HCEC 1CT (cell line): ENCODE results near the gene NR1H3.
A peak's percentile ranks its signal among the peaks of the same experiment; 100 is the strongest.
"Not testable (repeated sequence)": the region's sequence is repeated elsewhere in the genome, so short reads cannot be mapped to it uniquely, and the experiment has no call there.

Source experiments
- DNase-seq: peaks from one replicate; pipeline ENCODE4 v3.0.0-alpha.2; 2017

NR1H3 gene

DNA sequence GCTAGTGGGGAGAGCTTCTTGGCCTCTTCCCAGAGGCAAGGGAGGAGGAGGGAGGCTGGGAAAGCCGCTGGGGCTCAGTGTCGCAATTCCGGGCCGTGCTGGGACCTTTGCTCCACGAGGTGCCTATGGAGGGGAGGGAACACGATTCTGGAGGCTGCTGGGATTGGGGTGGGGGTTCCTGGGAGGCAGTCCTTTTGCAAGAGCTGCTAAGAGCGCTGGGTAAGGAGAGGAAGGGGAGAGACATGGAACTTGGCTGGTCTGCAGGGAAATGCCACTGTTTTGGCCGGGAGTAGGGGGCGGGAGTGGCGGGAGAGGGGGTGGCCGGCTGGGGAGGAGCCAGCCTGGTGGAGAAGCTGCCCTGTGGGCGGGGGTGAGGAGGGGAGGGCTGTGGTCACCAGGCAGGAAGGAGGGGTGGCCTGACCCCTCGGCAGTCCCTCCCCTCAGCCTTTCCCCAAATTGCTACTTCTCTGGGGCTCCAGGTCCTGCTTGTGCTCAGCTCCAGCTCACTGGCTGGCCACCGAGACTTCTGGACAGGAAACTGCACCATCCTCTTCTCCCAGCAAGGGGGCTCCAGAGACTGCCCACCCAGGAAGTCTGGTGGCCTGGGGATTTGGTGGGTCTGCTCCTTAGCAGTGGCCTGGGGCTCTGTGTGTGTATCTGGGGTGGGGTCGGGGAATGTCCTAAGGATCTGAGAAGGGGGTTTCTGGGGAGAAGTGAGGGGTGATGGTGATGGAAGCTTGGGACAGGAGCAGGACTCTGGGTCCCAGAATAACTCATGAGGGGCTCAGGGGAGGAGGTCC is at the start of gene NR1H3:
Gene NR1H3, plus strand, starts transcription at position 480 of the 800 bp plus-strand sequence. CDS start 1,221 bp downstream, outside the sequence.
- peak; percentile 80 for DNase-seq

DNA sequence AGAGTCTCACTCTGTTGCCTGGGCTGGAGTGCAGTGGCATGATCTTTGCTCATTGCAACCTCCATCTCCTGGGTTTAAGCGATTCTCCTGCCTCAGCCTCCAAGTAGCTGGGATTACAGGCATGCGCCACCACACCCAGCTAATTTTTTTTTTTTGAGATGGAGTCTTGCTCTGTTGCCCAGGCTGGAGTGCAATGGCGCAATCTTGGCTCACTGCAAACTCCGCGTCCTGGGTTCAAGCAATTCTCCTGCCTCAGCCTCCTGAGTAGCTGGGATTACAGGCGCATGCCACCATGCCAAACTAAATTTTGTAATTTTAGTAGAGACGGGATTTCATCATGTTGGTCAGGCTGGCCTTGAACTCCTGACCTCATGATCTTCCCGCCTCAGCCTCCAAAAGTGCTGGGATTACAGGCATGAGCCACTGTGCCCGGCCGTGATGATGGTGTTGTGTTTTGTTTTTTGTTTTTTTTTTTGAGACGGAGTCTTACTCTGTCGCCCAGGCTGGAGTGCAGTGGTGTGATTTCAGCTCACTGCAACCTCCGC is 49.7 kb upstream of the NR1H3 start:
- not testable (repeated sequence) for DNase-seq

DNA sequence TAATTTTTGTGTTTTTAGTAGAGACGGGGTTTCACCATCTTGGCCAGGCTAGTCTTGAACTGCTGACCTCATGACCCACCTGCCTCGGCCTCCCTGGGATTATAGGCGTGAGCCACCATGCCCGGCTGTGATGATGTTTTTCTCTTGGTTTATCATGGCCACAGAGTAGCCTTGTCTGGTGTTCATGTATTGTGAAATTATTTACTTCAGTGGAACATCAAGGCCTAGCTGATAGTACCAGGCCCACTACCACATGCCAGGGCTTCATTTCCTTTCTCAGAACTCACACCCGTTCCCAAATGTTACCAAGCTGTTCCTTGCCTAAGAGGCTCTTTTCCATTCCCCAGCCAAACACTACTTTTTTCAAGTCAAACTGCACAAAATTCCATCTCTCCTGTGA is 49.2 kb upstream of the NR1H3 start:
- no peak for DNase-seq

DNA sequence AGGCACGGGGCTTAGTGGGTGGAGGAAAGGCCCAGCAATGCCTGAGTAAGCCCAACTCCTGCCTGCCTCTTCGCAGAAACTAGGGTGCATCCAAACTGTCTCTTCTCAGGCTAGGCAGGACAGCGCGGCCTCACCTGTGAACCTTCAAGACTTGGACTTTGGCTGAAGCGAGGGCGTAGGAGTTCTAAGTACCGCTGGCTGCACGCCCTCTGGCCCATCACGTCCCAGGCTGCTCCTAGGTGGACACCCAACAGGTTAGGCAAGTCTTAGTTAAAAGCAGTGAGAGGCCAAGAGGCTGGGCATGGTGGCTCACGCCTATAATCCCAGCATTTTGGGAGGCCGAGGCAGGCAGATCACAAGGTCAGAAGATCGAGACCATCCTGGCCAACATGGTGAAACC is 44.9 kb upstream of the NR1H3 start:
- DNase-seq = no peak

DNA sequence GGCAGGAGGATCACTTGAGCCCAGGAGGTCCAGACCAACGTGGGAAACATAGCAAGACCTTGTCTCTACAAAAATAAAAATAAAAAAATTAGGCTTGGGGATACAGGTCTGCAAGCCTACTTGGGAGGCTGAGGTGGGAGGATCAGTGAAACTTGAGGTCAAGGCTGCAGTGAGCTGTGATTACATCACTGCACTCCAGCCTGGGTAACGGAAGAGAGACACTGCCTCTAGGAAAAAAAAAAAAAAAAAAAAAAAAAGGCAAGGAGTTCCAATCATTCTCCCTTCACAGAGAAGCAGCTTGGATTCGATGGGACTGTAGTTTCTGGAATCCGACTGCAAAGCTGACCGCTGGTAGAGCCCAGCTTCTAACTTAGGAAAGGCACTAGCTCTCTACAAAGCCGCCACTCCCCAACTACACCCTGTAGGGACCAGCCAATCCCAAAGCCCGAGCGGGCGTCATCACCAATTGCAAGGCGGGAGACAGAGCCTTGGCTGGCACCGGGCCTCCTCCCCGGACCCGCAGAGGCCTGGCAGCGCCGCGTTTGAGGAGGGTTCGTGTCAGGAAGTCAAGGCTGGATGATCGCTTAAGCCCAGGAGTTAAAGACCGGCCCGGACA is 43.7 kb upstream of the NR1H3 start:
- DNase-seq = peak; percentile 92

DNA sequence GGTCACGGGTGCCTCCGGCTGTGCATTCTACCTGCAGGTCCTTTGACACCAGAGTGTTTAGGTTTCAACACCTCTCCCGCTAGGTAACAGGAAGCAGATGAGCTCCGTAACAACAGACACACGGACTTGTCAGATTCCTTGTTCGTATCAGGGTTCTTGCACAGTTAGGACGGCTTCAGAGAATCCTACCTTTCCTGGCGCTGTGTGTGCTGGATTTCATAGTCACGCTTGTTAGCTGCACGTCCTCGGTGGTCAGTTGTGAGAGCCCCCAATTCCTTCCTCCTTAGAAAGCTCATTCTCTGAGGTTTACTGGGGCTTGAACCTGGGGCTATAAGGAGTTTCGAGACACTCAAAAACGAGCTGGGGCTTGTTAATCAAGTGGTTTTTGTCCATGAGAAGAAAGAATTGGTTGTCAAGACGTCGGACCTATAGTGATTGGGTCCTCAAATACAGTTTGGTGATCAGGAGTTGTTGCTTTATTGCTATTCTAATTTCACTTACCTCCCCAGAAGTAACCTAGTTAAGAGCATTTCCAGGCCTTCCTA is 42.4 kb upstream of the NR1H3 start:
- DNase-seq = no peak

DNA sequence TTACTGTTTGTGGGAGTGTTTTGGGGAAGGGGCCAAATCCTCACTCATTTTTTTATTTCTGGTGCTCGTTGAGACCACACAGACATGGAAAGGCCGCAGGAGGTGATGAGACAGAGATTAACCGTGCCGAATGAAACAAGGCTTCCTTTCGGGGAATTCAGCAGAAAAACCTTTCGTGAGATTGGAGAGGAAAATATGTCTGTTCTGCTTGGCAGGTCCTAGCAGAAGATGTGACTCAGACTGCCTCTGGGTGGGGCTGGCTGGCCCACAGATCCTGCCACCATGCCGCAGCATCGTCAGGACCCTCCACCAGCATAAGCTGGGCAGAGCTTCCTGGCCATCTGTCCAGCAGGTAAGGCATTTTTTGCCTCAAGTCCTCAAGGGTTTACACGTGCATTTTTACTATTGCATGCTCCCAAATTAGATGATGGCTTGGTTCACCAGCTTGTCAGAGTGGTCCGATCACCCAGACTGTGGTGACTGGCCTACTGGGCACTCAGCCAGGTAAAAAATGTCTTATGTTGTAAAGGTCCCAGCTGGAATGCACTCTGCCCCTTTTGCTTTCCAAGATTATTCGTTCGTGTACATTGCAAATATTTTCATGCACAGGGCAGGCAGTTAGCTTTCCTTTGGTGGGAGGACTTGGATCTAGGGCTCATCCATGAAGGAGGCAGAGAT is 41.5 kb upstream of the NR1H3 start:
- DNase-seq = peak; percentile 71

DNA sequence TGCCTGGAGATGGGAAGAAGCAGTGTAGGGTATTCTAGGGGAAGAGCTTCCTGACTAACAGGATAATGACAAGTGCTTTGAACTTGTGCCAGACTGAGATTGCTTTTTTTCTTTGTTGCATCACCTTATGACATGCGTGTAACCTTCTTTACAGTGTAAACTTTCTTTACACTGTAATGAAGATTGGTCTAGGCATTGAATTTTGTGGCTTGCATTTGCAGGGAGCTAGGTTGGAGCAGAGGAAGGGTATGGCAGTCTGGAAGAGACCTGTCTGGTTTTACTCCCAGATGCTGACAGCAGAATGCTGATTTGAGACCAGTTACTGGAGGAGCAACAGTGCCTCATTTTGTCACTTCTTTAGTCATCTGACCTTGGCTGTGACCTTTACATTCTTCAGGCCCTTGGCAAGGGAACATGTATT is 37.4 kb upstream of the NR1H3 start:
- peak; percentile 80 for DNase-seq

DNA sequence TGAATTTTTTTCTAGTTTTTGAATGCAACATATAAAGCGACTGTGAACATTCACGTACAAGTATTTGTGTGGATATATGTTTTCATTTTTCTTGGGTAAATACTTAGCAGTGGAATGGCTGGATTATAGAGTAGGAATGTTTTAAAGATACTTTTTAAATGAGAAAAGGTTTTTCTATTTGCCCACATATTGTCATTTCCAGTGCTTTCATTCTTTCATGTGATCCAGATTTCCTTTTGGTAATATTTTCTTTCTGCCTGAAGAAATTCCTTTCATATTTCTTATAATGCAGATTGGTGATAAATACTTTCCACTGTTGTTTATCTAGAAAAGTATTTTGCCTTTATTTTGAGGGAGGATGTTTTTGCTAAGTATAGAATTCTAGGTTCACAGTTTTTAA is 35.1 kb upstream of the NR1H3 start:
- no peak for DNase-seq

DNA sequence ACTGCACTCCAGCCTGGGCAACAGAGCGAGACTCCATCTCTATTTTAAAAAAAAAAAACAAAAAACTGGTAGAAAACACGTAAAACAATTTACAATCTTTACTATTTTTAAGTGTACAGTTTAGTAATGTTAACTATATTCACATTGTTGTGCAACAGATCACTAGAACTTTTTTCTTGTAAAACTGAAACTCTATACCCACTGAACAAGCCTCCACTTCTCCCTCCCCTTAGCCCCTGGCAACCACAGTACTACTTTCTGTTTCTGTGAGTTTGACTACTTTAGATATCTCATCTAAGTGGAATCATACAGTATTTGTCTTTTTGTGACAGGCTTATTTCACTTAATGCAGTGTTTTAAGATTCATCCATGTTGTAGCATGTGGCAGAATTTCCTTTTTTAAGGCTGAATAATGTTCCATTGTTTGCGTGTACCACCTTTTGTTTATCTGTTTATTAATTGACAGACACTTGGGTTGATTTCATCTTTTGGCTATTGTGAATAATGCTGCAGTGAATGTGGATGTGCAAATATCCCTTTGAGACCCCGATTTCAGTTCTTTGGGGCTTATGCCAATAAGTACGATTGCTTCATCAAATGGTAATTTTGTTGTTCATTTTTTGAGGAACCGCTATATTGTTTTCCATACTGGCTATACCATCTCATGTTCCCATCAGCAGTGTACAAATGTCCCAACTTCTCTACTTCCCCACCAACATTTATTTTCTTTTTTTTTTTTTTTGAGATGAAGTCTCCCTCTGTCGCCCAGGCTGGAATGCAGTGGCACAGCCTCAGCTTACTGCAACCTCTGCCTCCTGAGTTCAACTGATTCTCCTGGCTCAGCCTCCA is 32.0 kb upstream of the NR1H3 start:
- DNase-seq = no peak

DNA sequence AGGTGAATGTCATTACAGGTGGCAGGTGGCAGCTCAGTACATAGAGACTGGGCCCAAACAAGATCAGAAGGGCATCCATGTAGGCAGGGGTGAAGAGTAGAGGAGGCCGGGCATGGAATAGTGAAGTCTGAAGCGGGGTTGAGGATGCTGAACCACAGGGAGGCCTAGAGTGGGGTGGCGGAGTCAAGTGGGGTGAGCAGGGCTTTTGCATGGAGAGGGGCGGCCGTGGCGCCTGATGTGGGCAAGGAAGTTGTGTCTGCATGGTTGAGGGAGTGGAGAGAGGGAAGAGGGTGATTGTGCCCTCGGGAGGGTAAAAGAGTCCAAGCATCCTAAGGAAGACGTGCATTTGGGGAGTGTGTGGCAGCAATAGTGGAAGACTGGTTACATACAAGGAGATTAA is 28.6 kb upstream of the NR1H3 start:
- DNase-seq = no peak

DNA sequence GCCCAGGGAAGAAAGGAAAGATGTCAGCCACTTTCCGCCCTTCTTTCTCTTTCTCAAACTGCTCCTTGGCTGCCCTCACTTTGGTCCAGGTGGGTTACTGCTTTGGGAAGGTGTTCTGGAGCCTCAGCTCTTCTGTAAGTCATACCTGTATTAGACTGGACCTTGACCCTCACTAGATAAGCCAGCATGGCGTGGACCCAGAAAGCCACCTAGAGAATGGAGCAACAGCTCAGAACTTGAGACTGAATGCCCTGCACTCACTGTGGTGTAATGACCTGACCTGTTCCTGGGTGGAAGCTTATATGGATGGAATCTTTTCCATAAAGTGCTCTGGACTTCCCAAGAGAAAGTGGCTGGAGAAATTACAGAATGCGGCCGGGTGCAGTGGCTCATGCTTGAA is 24.7 kb upstream of the NR1H3 start:
- no peak for DNase-seq

DNA sequence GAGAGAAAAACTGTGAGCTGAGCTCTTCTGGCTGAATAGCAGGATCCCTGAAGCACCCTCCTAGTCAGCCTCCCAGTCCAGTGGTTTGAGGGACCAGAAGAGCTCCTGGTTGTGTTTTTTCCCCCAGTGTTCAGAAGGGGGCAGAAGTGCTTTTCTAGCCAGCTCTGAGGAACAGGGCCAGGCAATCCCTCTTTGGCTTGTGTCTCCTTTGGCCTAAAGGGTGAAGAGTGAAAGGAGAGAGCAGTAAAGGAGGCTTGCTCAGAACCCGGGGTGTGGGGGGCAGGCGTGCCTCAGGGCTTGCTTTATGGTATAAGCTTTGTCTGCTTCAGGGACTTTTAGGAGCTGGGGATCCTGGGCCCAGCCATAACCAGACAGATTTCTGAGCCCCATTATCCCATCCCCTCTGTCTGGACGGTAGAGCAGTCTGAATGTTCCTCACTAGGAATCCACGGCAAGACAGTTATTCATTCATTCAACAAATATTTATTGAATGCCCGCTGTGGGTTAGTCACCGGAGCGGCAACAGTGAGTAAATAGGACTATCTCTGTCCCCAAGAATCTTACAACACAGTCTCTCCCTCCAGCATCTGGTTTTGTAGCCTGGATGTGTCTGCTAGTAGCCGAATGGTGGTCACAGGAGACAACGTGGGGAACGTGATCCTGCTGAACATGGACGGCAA is 23.7 kb upstream of the NR1H3 start:
- peak; percentile 87 for DNase-seq

DNA sequence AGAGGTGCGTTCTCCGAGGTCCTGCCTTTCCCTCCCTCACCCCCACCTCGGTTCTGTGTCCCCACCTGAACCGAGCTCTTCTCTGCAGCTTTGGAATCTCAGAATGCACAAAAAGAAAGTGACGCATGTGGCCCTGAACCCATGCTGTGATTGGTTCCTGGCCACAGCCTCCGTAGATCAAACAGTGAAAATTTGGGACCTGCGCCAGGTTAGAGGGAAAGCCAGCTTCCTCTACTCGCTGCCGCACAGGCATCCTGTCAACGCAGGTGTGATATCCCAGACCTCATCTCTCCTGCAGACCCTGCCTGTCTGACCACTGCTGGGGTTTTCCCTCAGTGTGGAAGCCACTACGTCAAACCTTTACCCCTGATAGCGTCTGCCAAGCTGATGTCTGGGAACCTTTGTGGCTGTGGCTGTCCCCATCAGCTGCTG is 23.1 kb upstream of the NR1H3 start:
- DNase-seq = no peak

DNA sequence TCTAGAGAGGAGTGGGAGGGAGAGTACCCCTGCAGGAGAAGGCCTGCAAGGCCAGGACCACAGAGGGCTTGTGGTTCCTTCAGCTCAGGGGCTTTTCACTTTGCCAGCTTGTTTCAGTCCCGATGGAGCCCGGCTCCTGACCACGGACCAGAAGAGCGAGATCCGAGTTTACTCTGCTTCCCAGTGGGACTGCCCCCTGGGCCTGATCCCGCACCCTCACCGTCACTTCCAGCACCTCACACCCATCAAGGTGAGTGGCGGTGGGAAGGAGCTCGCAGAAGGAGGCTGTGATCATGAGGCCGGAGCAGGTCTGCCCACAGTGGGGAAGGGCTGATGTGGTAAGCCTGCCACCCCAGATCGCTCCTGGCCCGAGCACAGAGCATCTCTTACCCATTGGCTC is 22.6 kb upstream of the NR1H3 start:
- DNase-seq = no peak

DNA sequence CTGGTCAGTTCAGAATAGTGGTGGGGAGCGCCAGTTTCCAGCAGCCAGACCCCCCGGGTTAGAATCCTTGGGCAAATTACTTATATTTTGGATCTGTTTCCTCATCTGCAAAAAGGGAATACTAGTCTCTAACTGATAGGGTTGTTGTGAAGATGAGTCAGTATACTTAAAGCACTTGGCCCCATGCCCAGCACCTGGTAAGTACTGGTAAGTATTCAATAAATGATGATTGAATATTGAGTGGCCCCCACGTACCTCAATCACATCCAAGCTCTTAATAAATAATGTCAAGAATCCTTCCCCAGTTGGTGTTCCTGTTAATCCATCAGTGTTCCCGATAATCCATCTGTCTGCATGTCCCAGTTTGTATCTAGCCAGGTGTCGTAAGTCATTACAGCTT is 21.3 kb upstream of the NR1H3 start:
- DNase-seq = peak; percentile 70

DNA sequence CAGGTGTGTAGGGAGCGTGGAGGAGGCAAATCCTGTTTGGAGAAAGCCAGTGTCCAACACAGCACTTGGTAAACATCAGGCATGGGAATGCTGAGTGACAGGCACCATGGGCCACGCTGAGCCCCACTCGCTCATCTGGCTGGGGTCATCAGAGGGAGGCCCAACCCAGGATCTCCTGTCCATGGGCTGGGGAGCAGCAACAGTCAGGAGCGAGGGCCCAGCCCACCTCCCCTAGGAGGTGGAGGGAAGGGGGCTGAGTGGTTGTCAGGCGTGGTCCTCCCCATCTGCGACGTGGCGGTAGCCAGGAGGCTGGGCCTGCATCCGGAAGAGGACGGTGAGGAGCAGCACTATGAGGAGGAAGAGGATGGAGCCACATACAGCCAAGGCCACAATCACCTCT is 17.9 kb upstream of the NR1H3 start:
- no peak for DNase-seq

DNA sequence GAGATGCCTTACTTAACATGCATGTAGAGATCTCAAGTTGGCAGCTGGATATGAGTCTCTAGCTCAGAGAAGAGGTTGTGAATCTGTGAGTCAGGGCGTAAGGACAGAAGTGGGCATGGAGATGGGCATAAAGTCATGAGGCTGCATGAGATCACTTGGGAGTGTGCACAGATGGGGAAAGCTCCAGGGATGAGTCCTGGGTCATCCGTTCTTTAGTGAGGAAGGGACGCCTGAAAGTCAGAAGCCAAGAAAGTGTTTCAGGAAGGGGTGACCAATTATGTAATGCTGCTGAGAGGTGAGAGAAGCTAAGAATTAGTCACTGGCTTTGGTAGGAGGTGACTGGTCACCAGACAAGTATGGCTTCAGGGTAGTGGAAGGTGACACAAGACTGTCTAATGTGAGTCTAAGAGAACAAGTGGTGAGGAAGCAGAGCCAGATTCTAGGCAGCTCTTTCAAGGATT is 15.9 kb upstream of the NR1H3 start:
- peak; percentile 22 for DNase-seq

DNA sequence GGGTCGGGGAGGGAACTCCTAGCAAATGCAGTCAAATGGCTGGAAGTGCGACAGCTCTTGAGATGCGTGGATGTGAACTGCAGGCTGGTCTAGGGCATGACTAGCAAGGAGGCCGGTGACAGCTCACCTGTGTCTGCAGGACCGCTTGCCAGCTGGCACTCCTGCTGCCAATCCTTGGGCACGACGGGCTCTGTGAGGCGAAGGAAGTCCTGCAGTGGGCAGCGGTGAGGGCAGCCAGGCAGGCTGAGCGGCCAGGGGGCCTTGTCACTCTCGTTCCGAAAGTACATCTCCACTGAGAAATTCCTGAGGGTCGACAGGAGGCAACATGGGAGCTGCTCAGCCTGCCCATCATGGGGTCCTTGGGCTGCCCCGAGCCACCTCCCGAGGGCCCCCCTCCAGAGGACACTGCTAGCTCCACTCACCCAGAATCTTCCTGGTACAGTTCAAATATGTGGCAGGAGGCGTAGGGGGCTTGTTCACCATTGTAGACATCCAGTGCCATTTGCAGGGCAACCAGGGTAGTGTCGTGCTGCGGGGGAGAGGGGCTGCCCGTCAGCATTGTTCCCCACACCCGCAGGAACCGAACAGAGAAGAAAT is 15.1 kb upstream of the NR1H3 start:
- no peak for DNase-seq

DNA sequence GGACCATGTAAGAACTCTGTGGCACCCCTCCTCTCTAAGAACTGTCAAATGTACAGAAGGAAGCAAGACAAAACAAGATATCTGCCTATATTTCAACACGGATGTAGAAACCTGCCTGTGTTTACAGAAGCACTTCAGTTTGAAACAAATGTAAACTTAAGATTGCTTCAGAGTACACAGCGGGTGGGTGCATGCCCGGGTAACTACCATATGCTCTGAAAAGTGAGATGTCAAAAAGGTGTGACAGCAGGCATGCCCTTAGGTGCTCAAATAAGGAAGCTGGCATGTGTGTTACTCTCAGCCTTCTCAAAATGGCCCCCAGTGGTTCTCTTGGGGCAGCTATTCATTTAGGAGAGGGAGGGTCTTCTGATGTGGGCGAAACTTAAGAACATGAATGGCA is 14.3 kb upstream of the NR1H3 start:
- DNase-seq = no peak
